GM12872 (cell line): ENCODE data around the gene PPIF.

Experiments used
- CTCF ChIP-seq: IDR thresholded peaks from 3 replicates; pipeline ENCODE4 v1.5.1; 2011; ENCODE audit warnings: low read depth, mild to moderate bottlenecking, low read length, moderate library complexity; ENCODE audit not compliant: insufficient read depth

PPIF gene

GRCh38 chr10:79310911-79311573, 36.2 kb upstream of the PPIF start:
- no peak for TF ChIP-seq CTCF

GRCh38 chr10:79311581-79312407, 35.5 kb upstream of the PPIF start:
- no peak for TF ChIP-seq CTCF

GRCh38 chr10:79312601-79313187, 34.6 kb upstream of the PPIF start:
- no peak for TF ChIP-seq CTCF

- no peak for TF ChIP-seq CTCF
These were observed 33.9 kb upstream of the PPIF start for GRCh38 chr10:79313320-79313719.

- no peak for TF ChIP-seq CTCF
These were observed 33.3 kb upstream of the PPIF start for GRCh38 chr10:79313911-79314439.

- no peak for TF ChIP-seq CTCF
These were observed 32.3 kb upstream of the PPIF start for GRCh38 chr10:79314761-79315601.
